WTC11 (cell line): Measurements from ENCODE around the gene XRCC4.

Source experiments
- ATF1 ChIP-seq: sonication (generic); formaldehyde crosslinking; IDR thresholded peaks from 2 replicates; pipeline ENCODE4 v1.8.1; 2023; ENCODE audit warnings: mild to moderate bottlenecking, moderate library complexity, missing genetic modification reagents
- ESRRA ChIP-seq: sonication (generic); formaldehyde crosslinking; IDR thresholded peaks from 2 replicates; pipeline ENCODE4 v1.8.1; 2022; ENCODE audit warnings: mild to moderate bottlenecking, missing genetic modification reagents, borderline replicate concordance
- NR2C2 ChIP-seq: sonication (generic); formaldehyde crosslinking; IDR thresholded peaks from 2 replicates; pipeline ENCODE4 v1.8.0; 2022; ENCODE audit warnings: mild to moderate bottlenecking, missing genetic modification reagents
- SMAD3 ChIP-seq: sonication (generic); formaldehyde crosslinking; IDR thresholded peaks from 2 replicates; pipeline ENCODE4 v1.8.0; 2022; ENCODE audit warnings: missing genetic modification reagents, mild to moderate bottlenecking, borderline replicate concordance
- SMAD4 ChIP-seq: sonication (generic); formaldehyde crosslinking; IDR thresholded peaks from 2 replicates; pipeline ENCODE4 v1.8.0; 2022; ENCODE audit warnings: mild to moderate bottlenecking, missing genetic modification reagents
- SP1 ChIP-seq: sonication (generic); formaldehyde crosslinking; conservative IDR thresholded peaks from 2 replicates; pipeline ENCODE4 v1.8.1; 2022; ENCODE audit warnings: missing genetic modification reagents
- TP53 ChIP-seq: sonication (generic); formaldehyde crosslinking; IDR thresholded peaks from 2 replicates; pipeline ENCODE4 v1.8.1; 2023; ENCODE audit warnings: mild to moderate bottlenecking, missing genetic modification reagents
- TF ChIP-seq, protein P1 (sequence below): fragments of 200-600 bp; IDR thresholded peaks from 2 replicates; pipeline ENCODE4 v1.8.0; 2022; ENCODE audit warnings: antibody characterized with exemption
- TF ChIP-seq, protein P2 (sequence below): sonication (generic); formaldehyde crosslinking; IDR thresholded peaks from 2 replicates; pipeline ENCODE4 v1.8.0; 2022; ENCODE audit warnings: mild to moderate bottlenecking, missing genetic modification reagents
- TF ChIP-seq, protein P3 (sequence below): sonication (generic); formaldehyde crosslinking; IDR thresholded peaks from 2 replicates; pipeline ENCODE4 v1.8.0; 2023; ENCODE audit warnings: missing genetic modification reagents
- TF ChIP-seq, protein P4 (sequence below): sonication (generic); formaldehyde crosslinking; IDR thresholded peaks from 2 replicates; pipeline ENCODE4 v1.8.0; 2022; ENCODE audit warnings: missing genetic modification reagents

DNA sequence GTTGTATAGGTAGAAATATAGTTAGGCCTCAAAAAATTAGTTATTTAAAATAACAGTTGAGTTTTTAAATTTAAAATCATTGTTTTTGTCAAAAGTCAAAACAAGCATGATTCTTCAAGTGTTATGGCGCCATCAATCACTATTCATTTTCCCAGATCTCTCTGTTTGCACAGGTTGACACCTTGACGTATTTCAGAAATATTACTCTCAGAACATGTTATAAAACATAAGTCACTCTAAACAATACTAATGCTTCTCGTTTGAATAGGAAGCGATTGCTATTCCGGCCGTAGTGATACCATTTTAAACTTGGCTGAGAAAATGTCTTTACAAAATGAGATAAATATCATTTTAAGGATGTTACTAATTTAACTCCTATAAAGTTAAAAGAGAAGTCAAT lies 268.1 kb downstream of the XRCC4 start:
- TF ChIP-seq, protein P1, sequence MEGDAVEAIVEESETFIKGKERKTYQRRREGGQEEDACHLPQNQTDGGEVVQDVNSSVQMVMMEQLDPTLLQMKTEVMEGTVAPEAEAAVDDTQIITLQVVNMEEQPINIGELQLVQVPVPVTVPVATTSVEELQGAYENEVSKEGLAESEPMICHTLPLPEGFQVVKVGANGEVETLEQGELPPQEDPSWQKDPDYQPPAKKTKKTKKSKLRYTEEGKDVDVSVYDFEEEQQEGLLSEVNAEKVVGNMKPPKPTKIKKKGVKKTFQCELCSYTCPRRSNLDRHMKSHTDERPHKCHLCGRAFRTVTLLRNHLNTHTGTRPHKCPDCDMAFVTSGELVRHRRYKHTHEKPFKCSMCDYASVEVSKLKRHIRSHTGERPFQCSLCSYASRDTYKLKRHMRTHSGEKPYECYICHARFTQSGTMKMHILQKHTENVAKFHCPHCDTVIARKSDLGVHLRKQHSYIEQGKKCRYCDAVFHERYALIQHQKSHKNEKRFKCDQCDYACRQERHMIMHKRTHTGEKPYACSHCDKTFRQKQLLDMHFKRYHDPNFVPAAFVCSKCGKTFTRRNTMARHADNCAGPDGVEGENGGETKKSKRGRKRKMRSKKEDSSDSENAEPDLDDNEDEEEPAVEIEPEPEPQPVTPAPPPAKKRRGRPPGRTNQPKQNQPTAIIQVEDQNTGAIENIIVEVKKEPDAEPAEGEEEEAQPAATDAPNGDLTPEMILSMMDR, result no peak
- TF ChIP-seq, protein P2, sequence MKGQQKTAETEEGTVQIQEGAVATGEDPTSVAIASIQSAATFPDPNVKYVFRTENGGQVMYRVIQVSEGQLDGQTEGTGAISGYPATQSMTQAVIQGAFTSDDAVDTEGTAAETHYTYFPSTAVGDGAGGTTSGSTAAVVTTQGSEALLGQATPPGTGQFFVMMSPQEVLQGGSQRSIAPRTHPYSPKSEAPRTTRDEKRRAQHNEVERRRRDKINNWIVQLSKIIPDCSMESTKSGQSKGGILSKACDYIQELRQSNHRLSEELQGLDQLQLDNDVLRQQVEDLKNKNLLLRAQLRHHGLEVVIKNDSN, result no peak
- TF ChIP-seq TP53 (CRISPR knock-in tag), result no peak
- TF ChIP-seq ATF1 (CRISPR knock-in tag), result no peak
- TF ChIP-seq NR2C2 (CRISPR knock-in tag), result no peak
- TF ChIP-seq, protein P3, sequence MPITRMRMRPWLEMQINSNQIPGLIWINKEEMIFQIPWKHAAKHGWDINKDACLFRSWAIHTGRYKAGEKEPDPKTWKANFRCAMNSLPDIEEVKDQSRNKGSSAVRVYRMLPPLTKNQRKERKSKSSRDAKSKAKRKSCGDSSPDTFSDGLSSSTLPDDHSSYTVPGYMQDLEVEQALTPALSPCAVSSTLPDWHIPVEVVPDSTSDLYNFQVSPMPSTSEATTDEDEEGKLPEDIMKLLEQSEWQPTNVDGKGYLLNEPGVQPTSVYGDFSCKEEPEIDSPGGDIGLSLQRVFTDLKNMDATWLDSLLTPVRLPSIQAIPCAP (CRISPR knock-in tag), result no peak
- TF ChIP-seq, protein P4, sequence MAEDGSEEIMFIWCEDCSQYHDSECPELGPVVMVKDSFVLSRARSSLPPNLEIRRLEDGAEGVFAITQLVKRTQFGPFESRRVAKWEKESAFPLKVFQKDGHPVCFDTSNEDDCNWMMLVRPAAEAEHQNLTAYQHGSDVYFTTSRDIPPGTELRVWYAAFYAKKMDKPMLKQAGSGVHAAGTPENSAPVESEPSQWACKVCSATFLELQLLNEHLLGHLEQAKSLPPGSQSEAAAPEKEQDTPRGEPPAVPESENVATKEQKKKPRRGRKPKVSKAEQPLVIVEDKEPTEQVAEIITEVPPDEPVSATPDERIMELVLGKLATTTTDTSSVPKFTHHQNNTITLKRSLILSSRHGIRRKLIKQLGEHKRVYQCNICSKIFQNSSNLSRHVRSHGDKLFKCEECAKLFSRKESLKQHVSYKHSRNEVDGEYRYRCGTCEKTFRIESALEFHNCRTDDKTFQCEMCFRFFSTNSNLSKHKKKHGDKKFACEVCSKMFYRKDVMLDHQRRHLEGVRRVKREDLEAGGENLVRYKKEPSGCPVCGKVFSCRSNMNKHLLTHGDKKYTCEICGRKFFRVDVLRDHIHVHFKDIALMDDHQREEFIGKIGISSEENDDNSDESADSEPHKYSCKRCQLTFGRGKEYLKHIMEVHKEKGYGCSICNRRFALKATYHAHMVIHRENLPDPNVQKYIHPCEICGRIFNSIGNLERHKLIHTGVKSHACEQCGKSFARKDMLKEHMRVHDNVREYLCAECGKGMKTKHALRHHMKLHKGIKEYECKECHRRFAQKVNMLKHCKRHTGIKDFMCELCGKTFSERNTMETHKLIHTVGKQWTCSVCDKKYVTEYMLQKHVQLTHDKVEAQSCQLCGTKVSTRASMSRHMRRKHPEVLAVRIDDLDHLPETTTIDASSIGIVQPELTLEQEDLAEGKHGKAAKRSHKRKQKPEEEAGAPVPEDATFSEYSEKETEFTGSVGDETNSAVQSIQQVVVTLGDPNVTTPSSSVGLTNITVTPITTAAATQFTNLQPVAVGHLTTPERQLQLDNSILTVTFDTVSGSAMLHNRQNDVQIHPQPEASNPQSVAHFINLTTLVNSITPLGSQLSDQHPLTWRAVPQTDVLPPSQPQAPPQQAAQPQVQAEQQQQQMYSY (CRISPR knock-in tag), result no peak
- no peak for TF ChIP-seq SMAD3 (CRISPR knock-in tag)
- no peak for TF ChIP-seq ESRRA (CRISPR knock-in tag)
- TF ChIP-seq SP1, result no peak
- TF ChIP-seq SMAD4 (CRISPR knock-in tag), result no peak
